IMR-90 (cell line): ENCODE results near the gene CAND1. TPM values are rescaled to one million over a fixed set of nuclear protein-coding genes. Genes with fewer than 3 reads are reported as not detected.

Experiments
- ATAC-seq: fragments of 200-7000 bp; cut with Tn5 transposase; 2 replicates; pipeline ENCODE4 v1.9.1; 2020; ENCODE audit warnings: low read depth, mild to moderate bottlenecking, moderate library complexity
- BruUV-seq: library from RNA; stranded (reverse); fragments of 400-500 nt; replicated peaks from 2 replicates; lab custom pipeline; 2021; lab: Mats Ljungman, UMichigan
- CTCF ChIA-PET: fragments of 300-600 bp; formaldehyde crosslinking; extraction: SDS; loops from one replicate; lab custom pipeline; 2021; ENCODE audit warnings: antibody characterized with exemption; lab: Yijun Ruan, JAX
- POLR2A ChIA-PET: fragments of 300-600 bp; sonication (Branson Sonifier 250); formaldehyde crosslinking; loops from one replicate; lab custom pipeline; 2022; ENCODE audit warnings: antibody characterized with exemption; ENCODE audit not compliant: unreplicated experiment; lab: Charles Lee
- DNase-seq: peaks from one replicate; pipeline ENCODE4 v3.0.0; 2013
- H2AFZ ChIP-seq: replicated peaks from 2 replicates; pipeline ENCODE3; 2013; ENCODE audit warnings: low read length, mild to moderate bottlenecking; ENCODE audit not compliant: poor library complexity
- H2AK5ac ChIP-seq: 2 replicates; pipeline ENCODE4 v1.6.1; 2013; ENCODE audit warnings: low read depth, low read length, inconsistent platforms
- H2AK9ac ChIP-seq: replicated peaks from 2 replicates; pipeline ENCODE3; 2013; ENCODE audit warnings: mild to moderate bottlenecking, low read depth, low read length, moderate library complexity; ENCODE audit not compliant: poor library complexity
- H2BK120ac ChIP-seq: 2 replicates; pipeline ENCODE4 v1.6.1; 2013; ENCODE audit warnings: low read depth, low read length, inconsistent platforms
- H2BK15ac ChIP-seq: 3 replicates; pipeline ENCODE4 v1.6.1; 2013; ENCODE audit warnings: low read depth, low read length, inconsistent platforms
- H2BK20ac ChIP-seq: 2 replicates; pipeline ENCODE4 v1.6.1; 2013; ENCODE audit warnings: low read depth, mild to moderate bottlenecking, inconsistent platforms, low read length, moderate library complexity
- H2BK5ac ChIP-seq: 2 replicates; pipeline ENCODE4 v1.6.1; 2013; ENCODE audit warnings: mild to moderate bottlenecking, low read depth, low read length, inconsistent platforms; ENCODE audit not compliant: poor library complexity, severe bottlenecking
- H3K14ac ChIP-seq: replicated peaks from 2 replicates; pipeline ENCODE4 v1.6.1; 2013; ENCODE audit warnings: low read depth, low read length, inconsistent platforms
- H3K18ac ChIP-seq: 2 replicates; pipeline ENCODE4 v1.6.1; 2013; ENCODE audit warnings: low read depth, low read length, control low read depth
- H3K23ac ChIP-seq: 2 replicates; pipeline ENCODE4 v1.6.1; 2013; ENCODE audit warnings: low read depth, low read length, inconsistent platforms
- H3K27ac ChIP-seq: 2 replicates; pipeline ENCODE4 v1.5.1; 2013; ENCODE audit warnings: mild to moderate bottlenecking, control low read depth, low read length; ENCODE audit not compliant: insufficient read depth
- H3K27me3 ChIP-seq: 2 replicates; pipeline ENCODE4 v1.6.1; 2013; ENCODE audit warnings: low read length; ENCODE audit not compliant: control insufficient read depth, insufficient read depth
- H3K36me3 ChIP-seq: 2 replicates; pipeline ENCODE4 v1.6.1; 2013; ENCODE audit warnings: low read length, mixed read lengths; ENCODE audit not compliant: control insufficient read depth, insufficient read depth
- H3K4ac ChIP-seq: 2 replicates; pipeline ENCODE4 v1.6.1; 2013; ENCODE audit warnings: low read depth, low read length, inconsistent platforms
- H3K4me1 ChIP-seq: 2 replicates; pipeline ENCODE4 v1.6.1; 2013; ENCODE audit warnings: low read length, mixed read lengths; ENCODE audit not compliant: control insufficient read depth, insufficient read depth
- H3K4me2 ChIP-seq: 2 replicates; pipeline ENCODE4 v1.6.1; 2013; ENCODE audit warnings: low read depth, mild to moderate bottlenecking, control low read depth, low read length, moderate library complexity
- H3K4me3 ChIP-seq: 2 replicates; pipeline ENCODE4 v1.5.1; 2013; ENCODE audit warnings: low read depth, mild to moderate bottlenecking, control low read depth, low read length, moderate library complexity; ENCODE audit not compliant: insufficient read depth
- H3K56ac ChIP-seq: 2 replicates; pipeline ENCODE4 v1.6.1; 2013; ENCODE audit warnings: low read length, inconsistent platforms; ENCODE audit not compliant: insufficient read depth; ENCODE audit errors: extremely low read depth
- H3K79me1 ChIP-seq, 2 experiments: 2 replicates each; pipeline ENCODE4 v1.6.1; 2013; ENCODE audit warnings: low read length in 2 of 2, inconsistent platforms in 1 of 2, low read depth in 1 of 2
- H3K9ac ChIP-seq: 2 replicates; pipeline ENCODE4 v1.6.1; 2013; ENCODE audit warnings: low read depth, low read length, control low read depth
- H3K9me1 ChIP-seq: 2 replicates; pipeline ENCODE4 v1.6.1; 2013; ENCODE audit warnings: low read length, inconsistent platforms; ENCODE audit not compliant: insufficient read depth
- H3K9me3 ChIP-seq: 2 replicates; pipeline ENCODE4 v1.6.1; 2013; ENCODE audit warnings: low read length; ENCODE audit not compliant: control insufficient read depth, insufficient read depth
- H4K20me1 ChIP-seq: 2 replicates; pipeline ENCODE4 v1.6.1; 2013; ENCODE audit warnings: low read length, inconsistent platforms; ENCODE audit not compliant: insufficient read depth
- H4K5ac ChIP-seq: 2 replicates; pipeline ENCODE4 v1.6.1; 2013; ENCODE audit warnings: mild to moderate bottlenecking, low read depth, low read length, control low read depth
- H4K8ac ChIP-seq, 2 experiments: 2 replicates each; pipeline ENCODE4 v1.6.1; 2013; ENCODE audit warnings: low read depth in 2 of 2, low read length in 2 of 2, control low read depth in 1 of 2, inconsistent platforms in 1 of 2
- H4K91ac ChIP-seq: 2 replicates; pipeline ENCODE4 v1.6.1; 2013; ENCODE audit warnings: low read depth, low read length, inconsistent platforms; ENCODE audit not compliant: insufficient read depth
- CHD1 ChIP-seq: IDR thresholded peaks from 2 replicates; pipeline ENCODE4 v1.6.1; 2012; ENCODE audit warnings: low read depth, low read length, improper control_type of control experiment
- CTCF ChIP-seq: conservative IDR thresholded peaks from 2 replicates; pipeline ENCODE4 v1.5.1; 2012; ENCODE audit warnings: mild to moderate bottlenecking, low read depth, low read length, improper control_type of control experiment
- ELK1 ChIP-seq: fragments of 150-350 bp; IDR thresholded peaks from 2 replicates; pipeline ENCODE4 v1.6.1; 2016; ENCODE audit warnings: low read depth, mild to moderate bottlenecking, low read length, moderate library complexity, borderline replicate concordance
- MAZ ChIP-seq: IDR thresholded peaks from 2 replicates; pipeline ENCODE4 v1.6.1; 2012; ENCODE audit warnings: low read depth, mild to moderate bottlenecking, low read length, improper control_type of control experiment, moderate library complexity, borderline replicate concordance
- MXI1 ChIP-seq: IDR thresholded peaks from 2 replicates; pipeline ENCODE4 v1.6.1; 2012; ENCODE audit warnings: low read depth, mild to moderate bottlenecking, low read length, moderate library complexity, borderline replicate concordance
- POLR2A ChIP-seq: IDR thresholded peaks from 2 replicates; pipeline ENCODE4 v1.6.1; 2012; ENCODE audit warnings: mild to moderate bottlenecking, low read depth, low read length
- RAD21 ChIP-seq: IDR thresholded peaks from 2 replicates; pipeline ENCODE4 v1.6.1; 2012; ENCODE audit warnings: low read length, improper control_type of control experiment
- RCOR1 ChIP-seq: IDR thresholded peaks from 2 replicates; pipeline ENCODE4 v1.6.1; 2012; ENCODE audit warnings: mild to moderate bottlenecking, low read length, improper control_type of control experiment; ENCODE audit not compliant: insufficient replicate concordance
- RFX5 ChIP-seq: IDR thresholded peaks from 2 replicates; pipeline ENCODE4 v1.8.0; 2012; ENCODE audit warnings: low read depth, mild to moderate bottlenecking, low read length, moderate library complexity
- WGBS, 2 experiments: methylation state at CpG; one replicate each; pipeline versions ENCODE4 v1.1.5 to v1.1.7; 2013; ENCODE audit warnings: missing lambda C conversion rate in 2 of 2; ENCODE audit not compliant: insufficient read length in 1 of 2; ENCODE audit errors: extremely low coverage in 2 of 2; 5-methylcytosine and 5-hydroxymethylcytosine counted together
- dilution Hi-C: fragments of 300-500 bp; cut with HindIII; formaldehyde crosslinking; loops from one replicate; pipeline ENCODE4 v1.14.3; 2018; ENCODE audit warnings: low sequenced_read_pairs; ENCODE audit not compliant: unreplicated experiment
- in situ Hi-C: fragments of 300-500 bp; cut with MboI; formaldehyde crosslinking; loops from 3 replicates; pipeline ENCODE4 v1.14.3; 2019; ENCODE audit warnings: low sequenced_read_pairs, inconsistent platforms, mixed read lengths
- intact Hi-C: fragments of 100-400 bp; cut with micrococcal nuclease; formaldehyde crosslinking; loops from 2 replicates; pipeline ENCODE4 v1.10.0; 2022
- polyA plus RNA-seq, 3 experiments: library from polyadenylated mRNA; depleted of rRNA; stranded (reverse); fragments of >200 nt; gene quantifications; 2 replicates each; pipeline ENCODE4 v1.2.3, GENCODE V29; 2012; ENCODE audit warnings: low replicate concordance in 1 of 3
- total RNA-seq: library from RNA; depleted of rRNA; stranded (reverse); fragments of >200 nt; gene quantifications from 2 replicates; pipeline ENCODE4 v1.2.3, GENCODE V29; 2012

Gene CAND1
- total and polyA plus RNA-seq, 2 of the 4 experiments (the other 2 are of a cell fraction): 42.6 to 91.4 TPM

GRCh38 chr12:67331123-67331522, 62.0 kb downstream of the CAND1 start:
- Histone ChIP-seq H3K9me1 (no peaks in the 10 kb centered on the region), H3K14ac (no peak overlapping the region), H3K27me3 (no peaks in the 10 kb centered on the region), H3K79me1 (no peaks in the 10 kb centered on the region), H4K8ac (no peak overlapping the region), H2BK20ac (no peak overlapping the region), H3K9me3 (no peaks in the 10 kb centered on the region), H3K27ac (no peak overlapping the region), H3K56ac (no peak overlapping the region), H4K5ac (no peak overlapping the region), H3K36me3 (no peaks in the 10 kb centered on the region), H2BK5ac (no peak overlapping the region), H3K18ac (no peak overlapping the region), H4K20me1 (no peaks in the 10 kb centered on the region), H2AK9ac (no peak overlapping the region), H3K4ac (no peak overlapping the region), H4K91ac (no peak overlapping the region), H2AFZ (no peak overlapping the region), H2BK15ac (no peak overlapping the region), H3K4me1 (no peaks in the 10 kb centered on the region), H3K23ac (no peak overlapping the region), H2BK120ac (no peak overlapping the region), H3K4me3 (no peak overlapping the region), H3K4me2 (no peak overlapping the region), H3K9ac (no peak overlapping the region), H2AK5ac (no peak overlapping the region)
- no TSS peak for BruUV-seq
- dilution Hi-C loops (no loop called here), intact Hi-C loops (no loop called here), in situ Hi-C loops (no loop called here)
- ChIA-PET POLR2A (no interaction called here), CTCF (no interaction called here)
- DNase-seq (no peak), ATAC-seq (no peak)
- WGBS, 2 experiments: no CpG with 5 or more reads among the region's 1 CpG
- TF ChIP-seq RCOR1 (no peak), MXI1 (no peak), CHD1 (no peak), ELK1 (no peak), RFX5 (no peak), MAZ (no peak), POLR2A (no peak), RAD21 (no peak), CTCF (no peak)
